ENCODE results near the gene ZNF865.

The ZNF865 gene

GRCh38 chr19:55640577-55641425 is 35.4 kb downstream of the ZNF865 start, which contains the start of gene ZNF580:
TSS of gene ZNF580 (plus strand) at chr19:55641002. CDS start at chr19:55642509, 1,507 bp downstream.
- ATAC-seq, result peak; percentile 67
- TF ChIP-seq SNAI2 (CRISPR knock-in tag; IDR thresholded peaks at IDR 0.05) (no peak), PPARA (CRISPR knock-in tag; IDR thresholded peaks at IDR 0.05; ENCODE audit: borderline replicate concordance) (no peak), TOX (CRISPR knock-in tag; IDR thresholded peaks at IDR 0.05; ENCODE audit: borderline replicate concordance) (no peak), ZNF70 (CRISPR knock-in tag; IDR thresholded peaks at IDR 0.05) (no peak), CSDC2 (CRISPR knock-in tag; IDR thresholded peaks at IDR 0.05) (no peak), ZNF565 (CRISPR knock-in tag; conservative IDR thresholded peaks at IDR 0.05; ENCODE audit: low read depth) (no peak), GLIS3 (CRISPR knock-in tag; IDR thresholded peaks at IDR 0.05) (no peak), ARNTL (CRISPR knock-in tag; IDR thresholded peaks at IDR 0.05; ENCODE audit: borderline replicate concordance, low read depth) (no peak), ISL1 (CRISPR knock-in tag; IDR thresholded peaks at IDR 0.05) (no peak), ZC3H10 (CRISPR knock-in tag; IDR thresholded peaks at IDR 0.05) (no peak), CSRNP3 (CRISPR knock-in tag; IDR thresholded peaks at IDR 0.05) (no peak), CREB5 (CRISPR knock-in tag; IDR thresholded peaks at IDR 0.05; ENCODE audit: low read depth) (no peak), ESRRG (CRISPR knock-in tag; IDR thresholded peaks at IDR 0.05) (no peak), BACH2 (CRISPR knock-in tag; IDR thresholded peaks at IDR 0.05; ENCODE audit: borderline replicate concordance) (no peak), OSR1 (CRISPR knock-in tag; IDR thresholded peaks at IDR 0.05) (no peak)

DNA sequence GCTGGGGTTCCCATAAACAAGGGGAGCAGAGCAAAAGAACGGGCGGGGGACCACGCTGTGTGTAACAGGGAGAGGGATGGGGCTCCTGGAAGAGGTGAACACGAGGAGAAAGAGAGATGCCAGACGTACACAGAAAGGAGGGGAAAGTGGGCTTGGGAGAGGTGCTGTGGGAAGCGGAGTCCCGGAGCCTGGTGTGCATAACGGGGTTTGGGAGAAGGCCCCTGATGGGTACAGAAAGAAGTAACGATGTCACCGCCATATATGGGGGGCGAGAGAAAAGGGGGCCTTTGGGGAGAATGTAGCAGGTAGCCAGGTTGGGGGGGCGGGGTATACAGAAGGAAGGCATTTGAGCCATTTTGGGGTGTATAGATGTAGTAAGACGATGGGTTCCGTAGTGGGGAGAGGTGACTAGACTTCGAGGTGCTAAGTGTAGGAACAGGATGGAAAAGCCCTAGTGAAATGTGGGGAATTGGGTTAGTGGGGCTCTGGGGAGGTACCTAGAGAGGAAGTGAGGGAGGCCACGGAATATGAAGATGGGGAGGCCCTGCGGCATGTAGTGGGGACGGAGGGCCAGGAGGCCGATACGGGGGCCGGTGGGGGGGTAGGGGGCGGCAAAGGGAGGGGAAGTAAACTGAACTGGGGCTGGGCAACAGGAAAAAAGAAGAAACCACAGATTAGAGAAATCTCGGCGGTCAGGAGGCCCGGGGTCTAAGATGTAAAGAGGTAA is 36.1 kb downstream of the ZNF865 start:
- ATAC-seq, result peak; percentile 11

More for the DNA sequence above, 36.1 kb downstream of the ZNF865 start:
- TF ChIP-seq ZNF565 (CRISPR knock-in tag; conservative IDR thresholded peaks at IDR 0.05; ENCODE audit: low read depth) (no peak), ZFP30 (CRISPR knock-in tag; IDR thresholded peaks at IDR 0.05) (no peak), TOX (CRISPR knock-in tag; IDR thresholded peaks at IDR 0.05; ENCODE audit: borderline replicate concordance) (no peak), RARB (CRISPR knock-in tag; IDR thresholded peaks at IDR 0.05) (no peak), CREB5 (CRISPR knock-in tag; IDR thresholded peaks at IDR 0.05; ENCODE audit: low read depth) (no peak), CSDC2 (CRISPR knock-in tag; IDR thresholded peaks at IDR 0.05) (no peak), POU6F1 (CRISPR knock-in tag; IDR thresholded peaks at IDR 0.05; ENCODE audit: borderline replicate concordance, low read depth) (no peak), TCF4 (CRISPR knock-in tag; IDR thresholded peaks at IDR 0.05; ENCODE audit: borderline replicate concordance) (no peak), ARNTL (CRISPR knock-in tag; IDR thresholded peaks at IDR 0.05; ENCODE audit: borderline replicate concordance, low read depth) (no peak), ISL1 (CRISPR knock-in tag; IDR thresholded peaks at IDR 0.05) (no peak), GLIS3 (CRISPR knock-in tag; IDR thresholded peaks at IDR 0.05) (no peak), SNAI2 (CRISPR knock-in tag; IDR thresholded peaks at IDR 0.05) (no peak)
- TF ChIP-seq, protein P1, sequence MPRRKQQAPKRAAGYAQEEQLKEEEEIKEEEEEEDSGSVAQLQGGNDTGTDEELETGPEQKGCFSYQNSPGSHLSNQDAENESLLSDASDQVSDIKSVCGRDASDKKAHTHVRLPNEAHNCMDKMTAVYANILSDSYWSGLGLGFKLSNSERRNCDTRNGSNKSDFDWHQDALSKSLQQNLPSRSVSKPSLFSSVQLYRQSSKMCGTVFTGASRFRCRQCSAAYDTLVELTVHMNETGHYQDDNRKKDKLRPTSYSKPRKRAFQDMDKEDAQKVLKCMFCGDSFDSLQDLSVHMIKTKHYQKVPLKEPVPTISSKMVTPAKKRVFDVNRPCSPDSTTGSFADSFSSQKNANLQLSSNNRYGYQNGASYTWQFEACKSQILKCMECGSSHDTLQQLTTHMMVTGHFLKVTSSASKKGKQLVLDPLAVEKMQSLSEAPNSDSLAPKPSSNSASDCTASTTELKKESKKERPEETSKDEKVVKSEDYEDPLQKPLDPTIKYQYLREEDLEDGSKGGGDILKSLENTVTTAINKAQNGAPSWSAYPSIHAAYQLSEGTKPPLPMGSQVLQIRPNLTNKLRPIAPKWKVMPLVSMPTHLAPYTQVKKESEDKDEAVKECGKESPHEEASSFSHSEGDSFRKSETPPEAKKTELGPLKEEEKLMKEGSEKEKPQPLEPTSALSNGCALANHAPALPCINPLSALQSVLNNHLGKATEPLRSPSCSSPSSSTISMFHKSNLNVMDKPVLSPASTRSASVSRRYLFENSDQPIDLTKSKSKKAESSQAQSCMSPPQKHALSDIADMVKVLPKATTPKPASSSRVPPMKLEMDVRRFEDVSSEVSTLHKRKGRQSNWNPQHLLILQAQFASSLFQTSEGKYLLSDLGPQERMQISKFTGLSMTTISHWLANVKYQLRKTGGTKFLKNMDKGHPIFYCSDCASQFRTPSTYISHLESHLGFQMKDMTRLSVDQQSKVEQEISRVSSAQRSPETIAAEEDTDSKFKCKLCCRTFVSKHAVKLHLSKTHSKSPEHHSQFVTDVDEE (CRISPR knock-in tag; IDR thresholded peaks at IDR 0.05), result no peak
